GM21526 (cell line): ENCODE results near the gene SNX27.
"Not testable (repeated sequence)": the region's sequence is repeated elsewhere in the genome, so short reads cannot be mapped to it uniquely, and the experiment has no call there.

Source experiments
- ATAC-seq: cut with Tn5 transposase; IDR thresholded peaks from one replicate; pipeline ENCODE4 v1.9.1; 2021; ENCODE audit warnings: moderate library complexity; ENCODE audit not compliant: unreplicated experiment, low FRiP score

SNX27 gene

GRCh38 chr1:151596166-151596953, 15.5 kb upstream of the SNX27 start:
- no peak for ATAC-seq

GRCh38 chr1:151602550-151602949, 9.3 kb upstream of the SNX27 start:
- not testable (repeated sequence) for ATAC-seq

- no peak for ATAC-seq
These were observed 7.6 kb upstream of the SNX27 start for GRCh38 chr1:151604291-151604690.

GRCh38 chr1:151606384-151606783, 5.5 kb upstream of the SNX27 start:
- ATAC-seq, result no peak

GRCh38 chr1:151606857-151607256, 5.0 kb upstream of the SNX27 start:
- no peak for ATAC-seq

GRCh38 chr1:151610142-151610541, 1.7 kb upstream of the SNX27 start:
- ATAC-seq, result no peak

- no peak for ATAC-seq
These were observed 511 bp upstream of the SNX27 start for GRCh38 chr1:151611288-151611790.

GRCh38 chr1:151612501-151613281, 841 bp downstream of the SNX27 start:
- no peak for ATAC-seq

GRCh38 chr1:151613282-151613780, 1.5 kb downstream of the SNX27 start:
- no peak for ATAC-seq

GRCh38 chr1:151615711-151616504, 4.1 kb downstream of the SNX27 start:
- ATAC-seq, result no peak

- ATAC-seq, result no peak
These were observed 4.6 kb downstream of the SNX27 start for GRCh38 chr1:151616505-151616849.

GRCh38 chr1:151618003-151618402, 6.2 kb downstream of the SNX27 start:
- ATAC-seq, result no peak

- ATAC-seq, result no peak
These were observed 6.6 kb downstream of the SNX27 start for GRCh38 chr1:151618470-151618869.

GRCh38 chr1:151618996-151619395, 7.1 kb downstream of the SNX27 start:
- ATAC-seq, result not testable (repeated sequence)

- ATAC-seq, result no peak
These were observed 7.7 kb downstream of the SNX27 start for GRCh38 chr1:151619489-151620093.

GRCh38 chr1:151620286-151620685, 8.4 kb downstream of the SNX27 start:
- ATAC-seq, result no peak

GRCh38 chr1:151621351-151621750, 9.5 kb downstream of the SNX27 start:
- ATAC-seq, result no peak

- ATAC-seq, result no peak
These were observed 12.9 kb downstream of the SNX27 start for GRCh38 chr1:151624783-151625182.

- ATAC-seq, result no peak
These were observed 15.0 kb downstream of the SNX27 start for GRCh38 chr1:151626740-151627334.

GRCh38 chr1:151629278-151629677, 17.4 kb downstream of the SNX27 start:
- no peak for ATAC-seq
